Common myeloid progenitor, CD34-positive (primary cell): ENCODE data around the gene AKR7A3.

Source experiments
- CTCF ChIA-PET: fragments of 350-600 bp; sonication (Branson Sonifier 250); formaldehyde crosslinking; loops from one replicate; lab custom pipeline; 2021; ENCODE audit warnings: antibody characterized with exemption; lab: Charles Lee
- POLR2A ChIA-PET: fragments of 350-600 bp; sonication (Branson Sonifier 250); formaldehyde crosslinking; loops from one replicate; lab custom pipeline; 2021; ENCODE audit warnings: antibody characterized with exemption; lab: Charles Lee
- DNase-seq, 3 donors: peaks; one replicate each; pipeline versions ENCODE4 v3.0.0 to v3.0.0-alpha.2; 2013
- H3K27ac ChIP-seq, 2 experiments: 1 replicate in 1 of 2; 2 replicates in 1 of 2; pipeline ENCODE4 v1.7.0; 2013; ENCODE audit warnings: inconsistent platforms in 2 of 2, low read length in 2 of 2, mild to moderate bottlenecking in 2 of 2, low read depth in 1 of 2, moderate library complexity in 1 of 2; ENCODE audit not compliant: severe bottlenecking in 2 of 2, insufficient read depth in 1 of 2, poor library complexity in 1 of 2
- H3K27me3 ChIP-seq, 5 experiments: replicated peaks in 2 of 5; 1 replicate in 3 of 5; 2 replicates in 2 of 5; pipeline versions ENCODE4 v1.6.1 to v1.7.0; 2013; ENCODE audit warnings: low read length in 4 of 5, mild to moderate bottlenecking in 2 of 5, moderate library complexity in 2 of 5, inconsistent platforms in 1 of 5; ENCODE audit not compliant: insufficient read depth in 5 of 5, control insufficient read depth in 4 of 5
- H3K36me3 ChIP-seq, 4 experiments: 1 replicate in 2 of 4; 2 replicates in 2 of 4; pipeline versions ENCODE4 v1.6.1 to v1.7.0; 2013; ENCODE audit warnings: low read length in 3 of 4, control low read depth in 1 of 4, mild to moderate bottlenecking in 1 of 4; ENCODE audit not compliant: control insufficient read depth in 4 of 4, insufficient read depth in 4 of 4
- H3K4me1 ChIP-seq, 4 experiments: 1 replicate in 3 of 4; 2 replicates in 1 of 4; pipeline versions ENCODE4 v1.6.1 to v1.7.1; 2013; ENCODE audit warnings: low read length in 3 of 4, mild to moderate bottlenecking in 3 of 4, control low read depth in 1 of 4, inconsistent platforms in 1 of 4, moderate library complexity in 1 of 4; ENCODE audit not compliant: control insufficient read depth in 4 of 4, insufficient read depth in 4 of 4; ENCODE audit errors: control extremely low read depth in 1 of 4
- H3K4me3 ChIP-seq, 7 experiments: 1 replicate in 4 of 7; 2 replicates in 3 of 7; pipeline versions ENCODE4 v1.5.1 to v1.7.0; 2013; ENCODE audit warnings: mild to moderate bottlenecking in 7 of 7, low read length in 6 of 7, moderate library complexity in 6 of 7, inconsistent platforms in 2 of 7, low read depth in 2 of 7, control low read depth in 1 of 7; ENCODE audit not compliant: insufficient read depth in 4 of 7, control insufficient read depth in 1 of 7; ENCODE audit errors: extremely low read depth in 1 of 7
- H3K9me3 ChIP-seq, 5 experiments: 1 replicate in 4 of 5; 2 replicates in 1 of 5; pipeline versions ENCODE4 v1.6.1 to v1.7.1; 2013; ENCODE audit warnings: low read length in 4 of 5, mild to moderate bottlenecking in 2 of 5, inconsistent platforms in 1 of 5, low read depth in 1 of 5, moderate library complexity in 1 of 5; ENCODE audit not compliant: control insufficient read depth in 4 of 5, insufficient read depth in 2 of 5; ENCODE audit errors: control extremely low read depth in 1 of 5
- WGBS: methylation state at CpG from one replicate; pipeline ENCODE4 v1.1.5; 2013; ENCODE audit not compliant: insufficient coverage; 5-methylcytosine and 5-hydroxymethylcytosine counted together

The AKR7A3 gene

DNA sequence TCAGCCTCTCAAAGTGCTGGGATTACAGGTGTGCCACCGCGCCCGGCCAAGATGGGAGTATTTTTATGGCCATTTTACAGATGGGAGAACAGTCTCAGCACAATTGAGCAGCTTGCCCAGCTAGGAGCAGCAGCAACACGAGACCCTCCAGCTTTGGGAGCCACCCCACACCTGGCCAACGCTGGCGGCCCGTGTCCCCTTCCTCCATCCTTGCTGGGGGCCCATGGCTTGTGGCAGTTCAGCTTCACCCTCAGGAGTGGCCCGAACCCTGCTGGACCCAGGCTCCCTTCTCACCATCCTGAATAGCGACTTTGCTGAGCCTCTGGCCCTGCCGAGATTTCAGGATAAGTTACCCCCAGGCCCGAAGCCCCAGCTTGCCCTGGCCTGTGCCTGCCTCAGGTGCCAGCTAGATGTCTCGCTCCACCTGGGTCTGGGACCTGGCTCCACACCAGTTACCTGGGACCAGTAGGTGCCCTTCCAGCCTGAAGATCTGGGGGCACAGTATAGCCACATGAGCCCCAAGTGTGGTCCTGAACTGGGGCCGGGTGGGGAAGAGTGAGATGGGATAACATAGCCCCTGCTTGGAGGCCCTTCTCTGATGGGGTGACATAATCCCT lies 42.8 kb upstream of the AKR7A3 start:
- no peak overlapping the region for H3K4me3 ChIP-seq
- H3K27ac ChIP-seq: no peak overlapping the region
- H3K27me3 ChIP-seq: no peaks in the 10 kb centered on the region
- peaks cover 2 to 37% (median 21%) of the 10 kb centered on the region in 4 experiments for H3K36me3 ChIP-seq
- no peaks in the 10 kb centered on the region for H3K9me3 ChIP-seq
- DNase-seq: no peak
- WGBS: 94% methylated on average over 13 of the region's 13 CpGs
- ChIA-PET CTCF (interaction anchor here (1.4 to 2.0 kb wide), 4 partner anchors 11 to 329 kb away, joined by 3 to 7 read pairs (median 4); partner anchors contain the start of genes AKR7A2 and SLC66A1), POLR2A (no interaction called here)
- peaks cover 0 to 4% (median 3%) of the 10 kb centered on the region in 4 experiments for H3K4me1 ChIP-seq

DNA sequence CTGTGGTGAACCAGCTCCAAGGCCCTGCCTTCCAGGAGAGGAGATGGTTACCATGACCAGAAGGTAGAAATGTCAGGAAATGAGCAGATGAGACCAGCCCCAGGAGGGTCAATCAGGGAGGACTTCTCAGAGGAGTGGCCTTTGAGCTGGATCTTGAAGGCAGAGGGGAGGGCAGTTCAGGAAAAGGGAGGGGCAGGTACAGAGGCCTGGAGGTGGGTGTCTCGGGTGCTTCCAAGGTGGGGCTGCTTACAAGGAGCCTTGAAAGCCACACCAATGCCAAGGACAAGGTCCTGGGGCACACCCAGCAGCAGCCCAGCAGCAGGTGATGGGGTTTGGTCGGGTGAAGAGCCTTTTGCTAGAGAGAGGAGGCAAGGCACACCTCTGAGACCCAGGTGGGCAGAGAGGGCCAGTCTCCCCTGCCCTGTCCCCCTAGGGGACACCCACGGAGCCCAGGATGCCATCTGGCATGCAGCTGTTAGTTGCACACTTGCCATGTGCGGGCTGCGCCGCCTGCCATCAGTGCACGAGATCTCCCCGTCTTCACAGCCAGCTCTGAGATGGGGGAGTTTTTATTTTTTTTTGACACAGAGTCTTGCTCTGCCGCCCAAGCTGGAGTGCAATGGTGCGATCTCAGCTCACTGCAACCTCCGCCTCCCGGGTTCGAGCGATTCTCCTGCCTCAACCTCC lies 42.0 kb upstream of the AKR7A3 start:
- H3K36me3 ChIP-seq: peaks cover 2 to 45% (median 24%) of the 10 kb centered on the region in 4 experiments
- 96% methylated on average over 6 of the region's 14 CpGs for WGBS
- no peaks in the 10 kb centered on the region for H3K9me3 ChIP-seq
- H3K27ac ChIP-seq: no peak overlapping the region
- POLR2A ChIA-PET: no interaction called here
- peaks cover 0 to 9% (median 7%) of the 10 kb centered on the region in 4 experiments for H3K4me1 ChIP-seq
- H3K4me3 ChIP-seq: no peak overlapping the region
- no peaks in the 10 kb centered on the region for H3K27me3 ChIP-seq
- DNase-seq: no peak
- CTCF ChIA-PET: interaction anchor here (0.6 to 2.0 kb wide), 5 partner anchors 12 to 330 kb away, joined by 3 to 7 read pairs (median 3); partner anchors contain the start of genes AKR7A2 and SLC66A1

DNA sequence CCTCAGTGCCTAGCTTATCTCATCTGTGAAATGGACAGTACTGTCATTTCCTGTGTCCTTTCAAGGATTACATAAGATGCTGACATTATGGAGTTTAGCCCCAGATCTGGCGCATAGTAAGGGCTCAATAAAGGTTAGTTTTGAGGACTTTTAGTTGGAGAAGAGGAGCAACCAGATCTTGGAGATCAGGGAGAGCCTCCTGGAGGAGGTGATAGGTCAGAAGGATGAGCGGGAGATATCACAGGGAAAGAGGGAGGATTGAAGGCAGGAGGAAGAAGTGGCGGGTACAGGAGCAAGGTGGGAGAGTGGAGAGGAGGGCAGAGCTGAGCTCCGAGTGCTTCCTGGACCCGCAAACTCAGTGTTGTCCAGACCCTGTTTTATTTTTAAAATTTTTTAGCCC lies 41.0 kb upstream of the AKR7A3 start:
- CTCF ChIA-PET: interaction anchor here (1.2 kb wide), 1 partner anchor 12 kb away, joined by 5 read pairs; no protein-coding TSS in a partner anchor
- no peak overlapping the region for H3K4me3 ChIP-seq
- peaks cover 0 to 13% (median 7%) of the 10 kb centered on the region in 4 experiments for H3K4me1 ChIP-seq
- DNase-seq: no peak
- 100% methylated on average over 2 of the region's 5 CpGs for WGBS
- POLR2A ChIA-PET: no interaction called here
- no peak overlapping the region for H3K27ac ChIP-seq
- peaks cover 2 to 53% (median 28%) of the 10 kb centered on the region in 4 experiments for H3K36me3 ChIP-seq
- no peaks in the 10 kb centered on the region for H3K9me3 ChIP-seq
- H3K27me3 ChIP-seq: no peaks in the 10 kb centered on the region

DNA sequence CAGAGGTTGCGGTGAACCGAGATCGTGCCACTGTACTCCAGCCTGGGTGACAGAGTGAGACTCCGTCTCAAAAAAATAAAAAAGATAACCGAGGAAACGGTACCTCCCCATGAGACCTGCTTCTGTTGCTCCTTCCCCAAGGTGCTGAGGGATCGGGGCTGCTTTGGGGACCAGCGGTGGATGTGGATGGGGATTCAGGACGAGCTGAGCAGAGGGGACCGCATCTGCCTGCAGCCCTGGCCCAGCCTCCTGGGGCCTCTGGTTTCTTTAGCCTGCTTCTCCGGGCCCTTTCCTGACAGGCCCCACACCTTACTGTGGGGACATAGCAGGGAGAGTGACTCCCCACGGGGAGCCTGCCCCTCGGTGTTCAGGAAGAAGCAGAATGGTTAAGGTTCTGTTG lies 40.6 kb upstream of the AKR7A3 start:
- Histone ChIP-seq H3K36me3 (peaks cover 2 to 57% (median 32%) of the 10 kb centered on the region in 4 experiments), H3K9me3 (no peaks in the 10 kb centered on the region), H3K4me1 (peaks cover 0 to 13% (median 7%) of the 10 kb centered on the region in 4 experiments), H3K27ac (no peak overlapping the region), H3K4me3 (no peak overlapping the region), H3K27me3 (no peaks in the 10 kb centered on the region)
- POLR2A ChIA-PET: no interaction called here
- 98% methylated on average over 13 of the region's 13 CpGs for WGBS
- DNase-seq: no peak
- CTCF ChIA-PET: interaction anchor here (1.2 kb wide), 1 partner anchor 13 kb away, joined by 5 read pairs; no protein-coding TSS in a partner anchor

DNA sequence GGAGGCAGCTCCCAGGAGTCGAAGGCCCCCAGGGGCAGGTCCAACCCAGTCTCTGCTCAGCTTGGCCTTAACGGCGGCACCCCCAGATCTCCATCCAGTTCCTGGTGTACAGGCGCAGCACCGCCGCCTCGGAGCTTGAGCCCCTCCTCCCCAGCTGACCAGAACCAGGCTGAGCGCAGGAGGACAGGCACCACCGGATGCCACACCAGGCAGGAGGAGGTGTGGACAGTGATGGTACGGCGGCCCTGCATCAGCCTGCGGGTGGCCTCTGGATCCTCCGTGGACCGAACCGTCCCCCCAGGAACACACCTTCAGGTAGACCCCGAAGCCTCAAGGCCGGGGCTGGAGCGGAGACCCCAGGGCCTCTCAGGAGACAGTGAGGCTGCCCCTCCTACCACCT lies 39.9 kb upstream of the AKR7A3 start:
- Histone ChIP-seq H3K4me3 (no peak overlapping the region), H3K36me3 (peaks cover 2 to 64% (median 36%) of the 10 kb centered on the region in 4 experiments), H3K27me3 (no peaks in the 10 kb centered on the region), H3K27ac (no peak overlapping the region), H3K4me1 (peaks cover 0 to 13% (median 7%) of the 10 kb centered on the region in 4 experiments), H3K9me3 (no peaks in the 10 kb centered on the region)
- DNase-seq: no peak
- WGBS: 99% methylated on average over 11 of the region's 18 CpGs
- CTCF ChIA-PET: no interaction called here
- POLR2A ChIA-PET: no interaction called here

DNA sequence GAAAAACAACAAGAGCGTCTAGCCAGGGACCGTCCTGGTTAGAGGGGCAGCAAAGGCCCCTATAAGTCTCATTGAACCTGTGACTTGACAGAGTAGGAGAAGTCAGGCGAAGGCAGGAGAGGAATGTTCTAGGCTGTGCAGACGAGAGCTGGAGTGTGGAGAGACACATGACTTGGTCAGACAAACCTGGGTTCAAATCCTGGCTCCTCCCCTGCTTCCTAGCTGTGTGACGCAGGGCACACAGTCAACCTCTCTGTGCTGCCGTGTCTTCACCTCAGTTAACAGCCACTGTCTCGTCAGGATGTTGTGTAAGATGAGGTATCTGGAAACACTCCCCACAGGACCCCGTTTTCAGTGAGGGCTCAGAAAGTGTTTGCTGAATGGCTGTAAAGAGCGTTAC lies 39.2 kb upstream of the AKR7A3 start:
- Histone ChIP-seq H3K36me3 (peaks cover 2 to 63% (median 36%) of the 10 kb centered on the region in 4 experiments), H3K27ac (no peak overlapping the region), H3K4me3 (no peak overlapping the region), H3K9me3 (no peaks in the 10 kb centered on the region), H3K4me1 (peaks cover 0 to 13% (median 7%) of the 10 kb centered on the region in 4 experiments), H3K27me3 (no peaks in the 10 kb centered on the region)
- DNase-seq: no peak
- ChIA-PET POLR2A (interaction anchor here (0.6 kb wide), 1 partner anchor 63 kb away, joined by 5 read pairs; no protein-coding TSS in a partner anchor), CTCF (interaction anchor here (1.2 kb wide), 1 partner anchor 14 kb away, joined by 5 read pairs; no protein-coding TSS in a partner anchor)
- 97% methylated on average over 8 of the region's 9 CpGs for WGBS
